ENCODE data around the gene OSBPL2.

The OSBPL2 gene

DNA sequence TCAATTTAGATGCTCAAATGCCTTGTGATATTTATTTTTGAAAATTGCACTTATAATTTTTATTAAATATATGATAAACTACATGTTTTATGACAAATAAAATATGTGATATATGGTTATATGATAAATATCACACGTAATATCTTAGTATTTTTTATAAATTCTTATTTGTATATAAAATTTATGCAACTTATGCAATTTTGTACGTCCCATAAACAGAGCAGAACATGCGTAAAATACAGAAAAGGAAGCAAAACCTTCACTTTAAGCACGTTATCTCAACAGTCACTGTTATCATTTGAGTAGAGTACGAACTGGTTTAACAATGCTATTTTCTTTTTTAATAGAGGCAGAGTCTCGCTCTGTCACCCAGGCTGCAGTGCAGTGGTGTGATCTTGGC, 48.8 kb downstream of the OSBPL2 start:
- no peak for DNase-seq

DNA sequence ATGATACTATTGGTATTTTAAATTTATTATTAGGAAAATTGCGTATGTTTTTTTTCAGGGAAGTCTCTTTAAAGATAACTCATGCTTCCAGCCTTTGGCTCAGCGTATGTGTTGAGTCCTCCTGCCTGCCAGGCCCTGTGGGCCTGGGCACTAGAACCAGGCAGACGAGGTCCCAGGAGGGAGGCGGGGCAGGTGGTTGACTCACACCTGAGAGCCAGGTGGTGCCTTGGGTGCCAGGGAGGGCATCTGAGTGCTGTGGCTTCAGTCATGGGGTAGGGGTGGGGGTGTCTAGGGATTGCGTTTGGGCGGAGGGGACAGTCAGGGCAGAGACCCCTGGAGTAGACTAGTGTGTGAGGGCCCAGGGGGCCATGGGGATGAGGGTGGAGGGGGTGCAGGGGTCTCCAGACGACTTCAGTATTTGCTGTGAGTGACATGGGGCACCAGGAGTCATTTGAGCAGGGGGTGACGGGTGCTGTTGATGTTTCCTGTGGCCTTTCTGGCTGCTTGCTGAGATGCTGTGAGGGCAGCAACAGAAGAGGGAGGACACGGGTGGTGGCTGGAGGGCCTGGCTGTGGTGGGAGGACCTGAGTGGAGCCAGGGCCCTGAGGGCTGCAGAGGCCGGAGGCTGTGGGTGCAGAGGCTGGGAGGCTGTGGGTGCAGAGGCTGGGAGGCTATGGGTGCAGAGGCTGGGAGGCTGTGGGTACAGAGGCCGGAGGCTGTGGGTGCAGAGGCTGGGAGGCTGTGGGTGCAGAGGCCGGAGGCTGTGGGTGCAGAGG, 49.6 kb downstream of the OSBPL2 start:
- no peak for DNase-seq

DNA sequence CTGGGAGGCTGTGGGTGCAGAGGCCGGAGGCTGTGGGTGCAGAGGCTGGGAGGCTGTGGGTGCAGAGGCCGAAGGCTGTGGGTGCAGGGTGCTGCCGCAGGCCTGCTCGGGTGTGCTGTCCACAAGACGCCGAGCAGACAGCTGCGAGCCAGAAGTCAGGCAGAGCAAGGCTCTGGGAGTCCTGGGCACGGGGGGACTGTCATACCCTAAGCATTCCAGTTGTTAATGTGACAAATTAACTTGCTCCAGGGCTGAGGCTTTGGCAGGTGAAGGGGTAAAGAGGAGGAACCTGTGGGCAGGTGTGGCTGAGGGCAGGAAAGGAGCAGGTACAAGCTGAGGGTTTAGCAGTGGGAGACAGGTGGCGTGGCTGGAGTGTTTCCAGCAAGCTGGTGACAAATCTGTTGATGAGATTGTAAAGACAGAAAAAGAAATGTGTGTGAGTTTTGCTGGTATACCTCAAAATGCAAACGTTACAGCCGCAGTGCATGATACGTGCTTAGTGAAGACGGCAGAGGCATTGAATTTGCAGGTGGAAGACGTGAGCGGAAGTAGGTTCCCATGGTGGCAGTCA, 50.3 kb downstream of the OSBPL2 start:
- DNase-seq = no peak

DNA sequence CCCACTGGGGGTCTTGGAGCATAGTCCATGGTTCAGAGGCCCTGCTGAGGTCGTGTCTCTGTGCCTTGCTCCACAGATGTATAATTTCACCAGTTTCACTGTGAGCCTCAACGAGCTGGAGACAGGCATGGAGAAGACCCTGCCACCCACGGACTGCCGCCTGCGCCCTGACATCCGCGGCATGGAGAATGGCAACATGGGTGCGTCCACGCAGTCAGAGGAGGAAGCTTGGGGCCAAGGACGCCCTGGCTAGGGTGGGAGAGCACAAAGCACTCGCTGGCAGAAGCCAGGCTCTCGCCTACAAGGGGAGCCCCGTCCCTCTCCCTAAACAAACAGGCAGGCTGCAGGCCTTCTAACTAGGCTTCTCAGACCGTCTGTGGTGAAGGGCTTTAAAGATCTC, 50.8 kb downstream of the OSBPL2 start:
- no peak for DNase-seq

DNA sequence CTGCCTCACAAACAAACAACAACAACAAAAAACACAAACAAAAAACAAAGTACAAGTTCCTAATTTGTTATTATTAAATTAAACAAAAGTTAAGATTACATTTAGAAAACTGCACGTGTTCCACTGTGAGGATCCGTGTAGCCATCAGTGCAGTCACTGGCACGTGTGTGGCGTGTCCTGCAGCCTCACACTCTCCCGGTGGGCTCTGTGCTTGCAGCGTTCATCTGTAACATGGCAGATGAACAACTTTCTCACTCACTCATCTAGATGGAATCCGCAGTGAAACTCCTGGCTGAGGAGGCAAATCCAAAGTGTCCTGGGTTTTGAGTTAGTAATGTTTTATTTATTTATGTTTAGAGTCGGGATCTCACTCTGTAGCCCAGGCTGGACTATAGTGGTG, 51.6 kb downstream of the OSBPL2 start:
- DNase-seq = no peak

DNA sequence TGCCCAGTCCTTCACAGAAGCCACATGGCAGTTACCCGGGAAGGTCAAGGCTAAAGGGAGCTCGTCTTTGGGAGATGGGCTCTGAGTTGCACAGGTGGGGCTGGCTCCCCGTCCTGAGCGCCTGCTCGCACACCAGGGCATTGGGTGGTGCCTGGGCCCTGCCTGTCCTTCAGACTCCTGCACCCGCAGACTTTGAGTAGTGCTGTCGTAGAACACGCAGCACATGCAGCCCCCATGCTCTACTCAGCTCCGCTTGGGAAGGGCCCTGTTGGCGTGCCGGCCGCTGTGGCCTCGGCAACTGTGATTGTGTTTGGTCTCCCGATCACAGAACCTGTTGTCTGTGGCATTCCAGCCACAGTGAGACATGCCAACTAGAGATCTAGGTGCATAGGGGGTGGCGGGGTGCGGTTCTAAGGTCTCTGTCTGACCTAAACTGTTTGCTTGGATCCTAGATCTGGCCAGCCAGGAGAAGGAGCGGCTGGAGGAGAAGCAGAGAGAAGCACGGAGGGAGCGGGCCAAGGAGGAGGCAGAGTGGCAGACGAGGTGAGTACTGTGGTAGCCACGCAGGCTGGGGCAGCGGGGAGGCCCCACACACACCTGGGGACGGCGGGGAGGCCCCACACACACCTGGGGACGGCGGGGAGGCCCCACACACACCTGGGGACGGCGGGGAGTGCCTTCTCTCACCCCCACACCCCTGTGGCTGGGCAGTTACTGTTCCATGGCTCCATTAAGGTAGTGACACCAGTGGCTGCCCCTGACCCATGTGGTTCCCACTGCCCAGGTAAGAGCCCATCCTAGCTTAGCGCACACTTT, 53.1 kb downstream of the OSBPL2 start:
- no peak for DNase-seq

DNA sequence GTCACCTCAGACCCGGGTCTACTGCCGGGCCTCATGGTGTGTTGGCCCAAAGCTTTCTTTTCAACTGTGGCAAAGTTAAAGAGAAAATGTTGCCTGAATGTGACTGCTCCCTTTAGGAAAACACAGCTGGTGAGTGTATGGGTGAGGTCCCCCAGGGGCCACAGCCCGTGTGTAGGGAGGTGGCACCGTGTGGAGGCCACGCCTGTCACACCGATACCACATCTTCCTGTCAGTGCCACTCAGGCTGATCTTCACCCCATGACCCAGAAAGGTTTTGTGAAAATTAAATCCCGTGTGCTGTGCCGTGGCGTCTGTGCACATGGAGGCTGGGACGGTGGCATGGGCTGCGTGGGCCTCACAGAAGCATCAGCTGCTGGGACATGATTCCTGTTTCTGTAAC, 53.8 kb downstream of the OSBPL2 start:
- DNase-seq = no peak

DNA sequence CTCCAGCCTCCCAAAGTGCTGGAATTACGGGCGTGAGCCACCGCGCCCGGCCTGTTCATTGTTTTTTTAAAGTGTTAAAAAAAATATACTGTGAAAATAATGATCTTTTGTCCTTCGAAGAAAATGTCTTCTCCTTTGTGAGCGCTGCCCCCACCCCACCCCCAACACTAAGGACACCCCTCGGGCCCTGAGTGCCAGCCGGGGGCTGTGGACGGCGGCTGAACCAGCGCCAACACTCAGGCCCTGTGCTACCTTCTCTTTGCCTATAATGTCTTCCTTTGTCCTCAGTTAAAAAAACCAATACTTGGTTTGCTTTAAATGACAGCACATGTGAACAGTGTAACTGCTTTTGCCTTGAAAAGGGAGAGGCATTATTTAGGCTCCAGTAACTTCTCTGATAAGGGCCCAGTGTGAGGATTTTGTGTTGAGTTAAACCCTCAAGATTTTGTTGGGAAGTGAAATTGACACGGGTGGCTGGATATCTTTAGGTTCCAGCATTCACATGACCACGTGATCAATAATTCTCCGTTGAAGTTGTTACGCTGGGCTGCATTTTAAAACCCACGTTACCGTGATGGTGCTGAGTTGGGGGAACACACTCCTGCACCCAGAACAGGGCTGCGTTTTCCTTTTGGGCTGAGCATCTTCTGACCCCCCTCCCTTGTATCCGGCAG, 54.9 kb downstream of the OSBPL2 start:
- no peak for DNase-seq

DNA sequence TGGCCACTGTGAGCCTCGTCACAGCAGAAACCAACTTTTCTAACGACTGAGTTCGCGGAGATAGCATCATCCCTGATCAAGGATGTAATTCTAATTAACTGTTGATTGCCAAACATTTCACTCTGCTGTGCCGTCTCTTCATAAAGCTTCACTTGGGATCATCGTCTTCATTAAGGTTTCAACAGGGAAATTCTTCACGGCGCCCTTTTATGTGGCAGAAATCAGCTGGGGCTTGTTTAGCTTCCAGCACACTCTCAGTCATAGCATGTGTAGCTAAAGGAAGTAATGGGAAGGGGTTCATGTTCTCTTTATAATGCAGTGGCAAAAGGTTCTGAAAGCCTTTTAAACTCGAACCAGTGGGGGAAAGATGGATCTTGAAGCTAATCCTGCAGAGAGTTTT, 55.6 kb downstream of the OSBPL2 start:
- no peak for DNase-seq

DNA sequence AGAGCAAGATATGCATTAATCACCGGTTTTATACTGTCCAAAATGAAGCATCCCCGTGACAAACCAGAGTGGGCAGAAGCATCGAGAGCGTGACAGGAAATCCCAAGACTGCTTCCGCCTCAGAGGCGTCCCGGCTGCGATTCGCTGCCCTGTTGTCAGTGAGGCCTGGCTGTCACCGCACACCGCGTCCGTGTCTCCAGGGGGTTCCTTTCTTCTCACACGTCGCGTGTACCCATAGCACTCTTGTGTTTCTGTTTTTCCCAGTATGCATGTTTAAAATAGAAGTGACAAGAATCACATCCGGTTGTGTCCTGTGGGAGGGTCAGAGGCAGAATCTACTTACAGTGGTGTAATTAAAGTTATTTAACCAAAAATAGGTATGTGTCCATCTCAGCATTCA, 56.2 kb downstream of the OSBPL2 start:
- DNase-seq = no peak

DNA sequence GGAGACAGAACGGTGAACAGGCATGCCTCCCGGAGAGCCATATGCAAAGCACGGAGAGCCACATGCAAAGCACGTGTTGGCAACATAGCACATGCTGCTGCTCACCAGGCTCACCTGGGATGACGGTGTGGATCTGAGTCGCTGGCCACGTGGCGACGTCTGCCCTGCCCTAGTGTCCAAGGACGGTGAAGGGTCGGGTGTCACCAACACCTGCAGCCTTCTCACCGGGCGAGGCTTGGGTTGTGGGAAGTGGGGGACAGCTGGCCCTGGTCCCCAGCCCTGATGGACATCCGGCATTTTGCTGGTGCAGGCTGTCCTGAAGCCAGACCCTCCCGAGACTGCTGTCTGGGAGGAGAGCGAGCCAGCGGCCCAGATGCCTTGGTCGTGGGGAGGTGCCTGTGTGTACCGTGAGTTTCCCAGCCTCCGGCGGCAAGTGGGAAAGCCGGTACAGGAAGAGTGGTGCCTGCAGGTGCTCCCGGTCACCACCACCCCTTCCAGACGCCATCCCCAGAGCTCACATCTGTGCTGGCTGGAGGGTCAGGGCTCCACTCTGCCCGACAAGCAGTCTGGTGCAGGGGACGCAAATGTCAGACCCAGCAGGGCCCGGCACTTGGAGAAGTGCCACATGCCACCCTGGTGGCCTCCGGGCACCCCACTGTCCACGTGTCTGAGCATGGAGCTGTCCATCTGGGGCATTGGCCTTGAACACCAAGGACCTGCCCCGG, 58.6 kb downstream of the OSBPL2 start:
- no peak for DNase-seq

DNA sequence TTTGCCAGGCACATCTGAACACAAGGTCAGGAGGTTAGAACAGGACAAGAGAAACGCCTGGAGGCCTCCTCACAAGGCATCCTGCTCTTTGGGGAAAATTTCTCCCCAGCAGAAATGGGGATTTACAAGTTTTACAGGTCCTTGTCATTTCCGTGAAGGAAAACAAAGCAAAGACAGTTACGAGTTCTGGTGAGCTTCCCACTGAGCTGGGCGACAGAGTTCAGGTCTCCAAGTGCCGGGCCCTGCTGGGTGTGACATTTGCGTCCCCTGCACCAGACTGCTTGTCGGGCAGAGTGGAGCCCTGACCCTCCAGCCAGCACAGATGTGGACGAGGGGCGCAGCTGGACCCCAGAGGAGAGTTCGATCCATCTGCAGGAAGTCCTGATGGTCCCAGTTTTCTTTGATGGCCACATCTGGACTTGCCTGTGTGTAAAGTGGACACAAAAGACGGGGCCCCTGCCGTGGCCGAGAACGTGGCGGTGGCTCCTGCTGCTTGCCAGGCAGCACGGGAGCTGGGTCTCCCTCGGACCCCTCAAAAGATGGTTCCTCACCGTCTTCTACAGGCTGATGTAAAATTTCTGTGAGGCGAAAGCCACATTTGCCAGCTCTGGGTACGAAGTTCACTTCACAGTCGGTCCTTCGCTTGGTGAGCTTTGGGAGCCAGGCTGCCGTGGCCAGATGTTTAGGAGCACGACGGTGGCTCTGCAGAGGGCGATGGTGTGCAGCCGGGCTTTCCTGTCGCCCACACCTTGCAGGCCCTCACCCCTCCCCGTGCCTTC, 59.3 kb downstream of the OSBPL2 start:
- no peak for DNase-seq

DNA sequence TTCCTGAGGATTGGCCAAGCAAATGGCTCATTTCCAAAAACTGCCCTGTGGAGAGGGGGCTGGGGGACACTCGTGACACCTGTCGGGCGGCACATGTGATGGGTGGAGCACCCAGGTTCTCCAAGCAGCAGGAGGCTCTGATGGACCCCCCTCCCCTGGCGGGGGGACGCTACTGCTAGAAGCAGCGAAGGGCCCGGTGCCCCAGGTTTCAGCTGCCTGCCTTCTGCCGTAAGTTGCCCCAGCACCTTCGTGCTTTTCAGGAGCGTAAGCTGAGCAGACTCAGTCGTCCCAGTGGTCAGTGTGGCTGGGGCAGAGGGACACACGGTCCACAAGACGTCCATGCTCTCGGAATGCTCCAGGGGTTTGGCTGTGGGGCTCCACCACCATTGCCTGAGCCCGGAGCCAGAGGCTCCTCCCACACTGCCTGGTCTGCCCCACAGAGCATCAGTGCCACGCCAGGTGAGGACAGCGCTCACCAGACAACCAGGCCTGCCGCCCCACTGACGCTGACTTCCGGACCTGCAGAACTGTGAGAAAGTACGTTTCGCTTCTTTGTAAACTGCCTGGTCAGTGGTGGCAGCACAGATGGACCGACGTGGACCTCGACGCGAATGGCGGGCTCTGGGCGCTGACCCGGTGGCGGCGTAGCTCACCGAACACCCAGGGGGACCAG, 60.4 kb downstream of the OSBPL2 start:
- DNase-seq = no peak

DNA sequence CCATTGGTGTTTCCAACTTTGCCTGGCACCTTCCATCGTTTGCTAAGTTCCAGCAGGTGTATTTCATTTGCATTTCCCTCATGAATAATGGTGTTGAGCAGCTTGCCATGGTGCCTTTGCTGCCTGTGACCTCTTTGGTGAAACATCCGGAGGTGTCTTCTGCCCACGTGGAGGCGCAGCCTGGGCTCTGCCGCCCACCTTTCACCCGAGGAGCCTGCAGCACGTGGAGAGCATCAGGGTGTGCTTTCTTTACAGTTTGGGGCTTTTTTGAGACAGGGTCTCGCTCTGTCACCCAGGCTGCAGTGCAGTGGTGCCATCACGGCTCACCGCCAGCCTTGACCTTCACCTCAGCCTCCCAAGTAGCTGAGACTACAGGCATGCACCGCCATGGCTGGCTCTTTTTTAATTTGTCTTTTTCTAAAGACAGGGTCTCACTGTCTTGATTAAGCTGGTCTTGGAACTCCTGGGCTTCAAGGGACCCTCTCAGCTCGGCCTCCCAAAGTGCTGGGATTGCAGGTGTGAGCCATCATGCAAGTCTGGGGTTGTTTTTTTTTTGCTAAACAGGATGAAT, 61.4 kb downstream of the OSBPL2 start:
- DNase-seq = no peak

DNA sequence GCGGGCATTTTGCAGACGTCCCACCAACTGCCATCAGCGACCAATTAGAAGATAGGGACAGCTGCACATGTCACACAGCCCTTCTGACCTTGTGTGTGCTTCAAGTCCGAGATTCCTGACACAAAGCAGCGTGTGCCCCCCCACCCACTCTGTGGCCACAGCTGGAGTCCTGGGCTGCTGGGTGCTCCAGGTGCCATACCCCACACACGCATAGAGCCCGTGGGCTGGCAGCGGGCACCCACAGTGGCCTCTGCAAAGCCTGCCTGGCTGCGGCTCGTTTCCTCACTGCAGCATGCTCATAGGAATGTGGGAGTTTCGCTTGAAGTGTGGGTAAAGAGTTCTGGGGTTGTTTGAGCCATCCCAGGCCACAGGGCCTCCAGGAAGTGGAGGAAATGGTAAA, 62.0 kb downstream of the OSBPL2 start:
- DNase-seq = no peak

DNA sequence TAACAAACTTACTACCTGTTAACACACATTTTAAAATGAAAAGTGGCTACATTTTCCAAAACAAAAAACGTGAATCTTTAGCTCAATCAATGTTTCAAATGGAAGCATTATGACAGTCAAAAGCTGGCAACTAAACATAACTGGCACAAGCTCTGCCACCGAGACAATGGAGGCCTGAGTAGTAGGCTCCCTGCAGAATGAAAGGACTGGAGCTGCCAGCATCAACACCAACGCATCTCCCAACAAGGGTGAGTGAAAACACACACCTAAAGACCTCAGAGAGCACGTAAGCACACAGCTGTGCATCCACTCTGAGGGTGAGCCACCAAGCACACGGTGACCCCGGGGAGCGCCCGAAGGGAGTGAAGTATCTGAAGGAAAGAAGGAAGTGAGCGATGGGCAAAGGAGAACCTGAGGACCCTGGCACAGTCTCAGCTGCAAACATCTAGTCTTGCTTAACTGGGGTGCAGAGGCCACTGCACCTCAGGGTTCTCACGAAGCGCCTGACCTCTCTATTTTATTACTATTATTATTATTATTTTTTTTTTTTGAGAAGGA, 62.9 kb downstream of the OSBPL2 start:
- no peak for DNase-seq

DNA sequence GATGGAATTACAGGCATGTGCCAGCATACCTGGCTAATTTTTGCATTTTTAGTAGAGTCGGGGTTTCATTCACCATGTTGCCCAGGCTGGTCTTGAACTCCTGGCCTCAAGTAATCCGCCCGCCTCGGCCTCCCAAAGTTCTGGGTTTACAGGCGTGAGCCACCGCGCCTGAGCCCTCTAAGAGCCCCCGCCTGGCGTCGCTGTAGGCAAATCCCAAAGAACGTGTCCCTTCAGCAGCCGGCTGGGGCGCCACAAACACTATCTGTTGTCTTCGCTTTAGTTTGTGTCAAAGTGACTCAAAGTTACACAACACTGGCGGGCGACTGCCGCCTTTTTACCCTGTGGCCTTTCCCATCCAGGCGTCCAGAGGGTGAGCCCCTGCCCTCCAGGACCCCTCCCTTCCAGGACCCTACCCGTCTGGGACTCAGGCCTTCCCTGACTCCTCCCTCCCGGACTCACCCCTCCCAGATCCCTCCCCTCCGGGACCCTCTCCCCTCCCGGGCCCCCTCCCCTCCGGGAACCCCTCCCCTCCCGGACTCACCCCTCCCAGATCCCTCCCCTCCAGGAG, 63.5 kb downstream of the OSBPL2 start:
- peak; percentile 95 for DNase-seq

DNA sequence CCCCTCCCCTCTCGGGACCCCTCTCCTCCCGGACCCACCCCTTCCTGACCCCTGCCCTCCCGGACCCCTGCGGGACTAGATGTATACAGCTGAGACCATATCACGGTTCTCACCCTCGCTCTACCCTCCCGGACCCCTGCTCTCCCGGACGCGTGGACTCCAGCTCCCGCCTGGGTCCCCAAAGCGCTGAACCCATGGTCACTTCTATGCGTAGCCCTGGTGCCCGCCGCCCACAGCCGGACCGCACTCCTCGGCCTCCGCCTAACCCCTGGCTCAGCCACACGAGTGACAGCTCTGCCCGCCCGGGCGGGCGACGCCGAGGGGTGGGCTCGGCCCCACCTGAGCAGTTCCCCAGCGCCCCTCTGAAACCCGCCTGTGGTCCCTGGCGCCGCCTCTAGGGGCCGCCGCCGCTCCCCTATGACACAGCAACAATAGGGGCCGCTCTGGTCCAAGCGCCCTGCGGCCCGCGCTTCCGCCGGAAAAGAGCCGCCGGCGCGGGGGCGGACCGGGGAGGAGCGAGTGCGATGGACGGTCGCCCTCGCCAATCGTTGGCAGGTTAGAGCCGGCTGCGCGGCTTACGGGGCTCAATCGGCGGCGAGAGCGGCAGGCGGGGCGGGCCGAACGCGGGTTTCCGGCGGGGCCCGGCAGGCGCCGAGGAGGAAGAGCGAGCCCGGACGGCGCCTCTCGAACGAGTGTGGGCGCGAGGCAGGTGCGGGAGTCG, 64.2 kb downstream of the OSBPL2 start, which contains the start of gene ADRM1:
ADRM1 (plus strand) TSS at position 657 of the 721 bp plus-strand sequence. CDS start 572 bp downstream, outside the sequence.
- peak; percentile 81 for DNase-seq

DNA sequence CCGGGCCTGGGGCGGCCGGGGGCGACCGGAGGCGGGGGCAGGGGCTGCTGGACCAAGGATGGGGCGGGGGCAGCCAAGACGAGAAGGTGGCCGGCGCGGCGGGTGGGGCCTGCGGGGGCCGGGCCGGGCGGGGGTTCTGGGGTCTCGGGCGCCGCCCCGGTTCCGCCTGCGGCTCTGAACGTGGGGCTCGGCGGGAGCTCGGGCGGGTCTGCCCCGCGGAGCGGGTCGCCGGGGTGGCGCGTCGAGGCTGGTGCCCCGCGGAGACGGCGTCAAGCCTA, 64.7 kb downstream of the OSBPL2 start:
- no peak for DNase-seq
